NB4 (cell line): ENCODE results near the gene FAM47E.

Experiments
- CTCF ChIP-seq: IDR thresholded peaks from one replicate; pipeline ENCODE4 v1.5.1; 2012; ENCODE audit warnings: low read depth, low read length
- POLR2A ChIP-seq: IDR thresholded peaks from 2 replicates; pipeline ENCODE4 v1.6.1; 2011; ENCODE audit warnings: mild to moderate bottlenecking; ENCODE audit not compliant: insufficient read length; ENCODE audit errors: extremely low read depth

GRCh38 chr4:76226418-76226817 is 25.1 kb upstream of the FAM47E start:
- TF ChIP-seq CTCF (no peak), POLR2A (no peak)
